ENCODE data around the gene CDX1. TPM values are rescaled to one million over a fixed set of nuclear protein-coding genes. Genes with fewer than 3 reads are reported as not detected.

CDX1 gene
- total and polyA plus RNA-seq, 12 donors, result 0.11 to 0.32 (median 0.23) TPM; not detected in 7

- 81 to 100% (median 90%) methylated on average over 1 of the region's 1 CpG for WGBS, 4 donors
- intact Hi-C loops (cut with DNase I), result no loop called here
- no peak overlapping the region for H3K4me3 ChIP-seq
Observed at GRCh38 chr5:150197476-150197875, 30.9 kb downstream of the CDX1 start.

GRCh38 chr5:150202501-150202900 is 35.9 kb downstream of the CDX1 start:
- no peak for TF ChIP-seq POLR2A (IDR thresholded peaks at IDR 0.05)
- no peak for TF ChIP-seq CTCF (IDR thresholded peaks at IDR 0.05)
- H3K36me3 ChIP-seq (replicated peaks in 1 of 2), result no peaks in the 10 kb centered on the region
- WGBS, 4 donors, result 89 to 96% (median 93%) methylated on average over 5 to 10 of the region's 10 CpGs
- H3K9me3 ChIP-seq (replicated peaks in 1 of 3), result no peaks in the 10 kb centered on the region
- H3K4me3 ChIP-seq, result no peak overlapping the region
- H3K27ac ChIP-seq, result no peak overlapping the region
- DNase-seq, result no peak
- H3K27me3 ChIP-seq, result no peaks in the 10 kb centered on the region
- intact Hi-C loops (cut with DNase I), result no loop called here
- no peaks in the 10 kb centered on the region for H3K4me1 ChIP-seq (replicated peaks in 1 of 2)

More at GRCh38 chr5:150197476-150197875, 30.9 kb downstream of the CDX1 start:
- TF ChIP-seq POLR2A (IDR thresholded peaks at IDR 0.05) (no peak), CTCF (IDR thresholded peaks at IDR 0.05) (no peak)
- no peaks in the 10 kb centered on the region for H3K9me3 ChIP-seq (replicated peaks in 1 of 3)
- no peaks in the 10 kb centered on the region for H3K27me3 ChIP-seq
- no peak for DNase-seq
- no peak overlapping the region for H3K27ac ChIP-seq
- no peaks in the 10 kb centered on the region for H3K36me3 ChIP-seq (replicated peaks in 1 of 2)
- no peaks in the 10 kb centered on the region for H3K4me1 ChIP-seq (replicated peaks in 1 of 2)

- no peak overlapping the region for H3K4me3 ChIP-seq
- H3K27ac ChIP-seq, result no peak overlapping the region
- no peaks in the 10 kb centered on the region for H3K9me3 ChIP-seq (replicated peaks in 1 of 3)
- H3K36me3 ChIP-seq (replicated peaks in 1 of 2), result no peaks in the 10 kb centered on the region
- WGBS, 4 donors, result 68 to 82% (median 76%) methylated on average over 9 to 12 of the region's 12 CpGs
- H3K4me1 ChIP-seq (replicated peaks in 1 of 2), result no peaks in the 10 kb centered on the region
- no peak for TF ChIP-seq CTCF (IDR thresholded peaks at IDR 0.05)
- TF ChIP-seq POLR2A (IDR thresholded peaks at IDR 0.05), result no peak
- intact Hi-C loops (cut with DNase I), result no loop called here
- no peaks in the 10 kb centered on the region for H3K27me3 ChIP-seq
- peak in 2 of 7 donors; percentile 35 to 39 for DNase-seq
Observed at GRCh38 chr5:150203832-150204589, 37.4 kb downstream of the CDX1 start.

- no peaks in the 10 kb centered on the region for H3K36me3 ChIP-seq (replicated peaks in 1 of 2)
- TF ChIP-seq POLR2A (IDR thresholded peaks at IDR 0.05) (no peak), CTCF (IDR thresholded peaks at IDR 0.05) (no peak)
- WGBS, 4 donors, result 84 to 99% (median 97%) methylated on average over 10 to 13 of the region's 13 CpGs
- H3K27me3 ChIP-seq, result no peaks in the 10 kb centered on the region
- H3K9me3 ChIP-seq (replicated peaks in 1 of 3), result no peaks in the 10 kb centered on the region
- H3K27ac ChIP-seq, result no peak overlapping the region
- no peak for DNase-seq
- no peak overlapping the region for H3K4me3 ChIP-seq
- intact Hi-C loops (cut with DNase I), result no loop called here
- H3K4me1 ChIP-seq (replicated peaks in 1 of 2), result no peaks in the 10 kb centered on the region
Observed at GRCh38 chr5:150204590-150204960, 38.0 kb downstream of the CDX1 start.

All from adrenal gland (tissue), 12 donors.